NCI-H146 (cell line): ENCODE data around the gene FOSL1.

Experiments used
- DNase-seq: peaks from one replicate; lab custom pipeline; 2025; lab: John Stamatoyannopoulos, UW

FOSL1 gene

DNA sequence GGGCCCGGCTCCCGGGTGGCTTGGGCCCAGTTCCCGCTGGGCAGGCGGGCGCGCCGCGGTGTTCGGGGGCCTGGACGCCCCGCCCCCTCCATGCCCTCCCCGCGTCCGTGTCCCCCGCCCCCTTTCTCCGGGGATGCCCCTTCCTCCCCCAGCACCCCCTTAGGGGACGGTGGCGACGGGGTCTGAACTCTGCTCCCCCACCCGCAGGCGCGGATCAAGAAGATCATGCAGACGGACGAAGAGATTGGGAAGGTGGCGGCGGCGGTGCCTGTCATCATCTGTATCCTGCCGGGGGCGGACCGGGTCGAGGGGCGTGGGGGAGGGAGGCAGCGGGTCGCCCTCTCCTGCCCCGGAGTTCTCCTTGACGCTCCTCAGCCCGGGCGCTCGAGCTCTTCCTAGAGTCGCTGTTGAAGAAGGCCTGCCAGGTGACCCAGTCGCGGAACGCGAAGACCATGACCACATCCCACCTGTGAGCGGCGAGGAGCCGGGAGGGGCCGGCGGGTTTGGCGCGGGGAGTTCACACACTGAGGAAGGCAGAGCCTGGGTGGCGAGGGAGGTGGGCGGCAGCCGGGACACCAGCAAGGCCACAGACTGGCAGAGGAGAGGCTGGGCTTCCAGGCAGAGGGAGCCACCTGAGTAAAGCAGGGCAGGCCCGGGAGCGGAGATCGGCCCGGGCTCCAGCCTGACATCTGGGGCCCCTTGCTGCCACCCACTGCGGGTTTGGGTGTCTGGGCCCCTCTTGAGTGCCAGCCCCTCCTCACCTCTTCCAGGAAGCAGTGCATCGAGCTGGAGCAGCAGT lies 19.6 kb upstream of the FOSL1 start:
- DNase-seq: peak; percentile 54

DNA sequence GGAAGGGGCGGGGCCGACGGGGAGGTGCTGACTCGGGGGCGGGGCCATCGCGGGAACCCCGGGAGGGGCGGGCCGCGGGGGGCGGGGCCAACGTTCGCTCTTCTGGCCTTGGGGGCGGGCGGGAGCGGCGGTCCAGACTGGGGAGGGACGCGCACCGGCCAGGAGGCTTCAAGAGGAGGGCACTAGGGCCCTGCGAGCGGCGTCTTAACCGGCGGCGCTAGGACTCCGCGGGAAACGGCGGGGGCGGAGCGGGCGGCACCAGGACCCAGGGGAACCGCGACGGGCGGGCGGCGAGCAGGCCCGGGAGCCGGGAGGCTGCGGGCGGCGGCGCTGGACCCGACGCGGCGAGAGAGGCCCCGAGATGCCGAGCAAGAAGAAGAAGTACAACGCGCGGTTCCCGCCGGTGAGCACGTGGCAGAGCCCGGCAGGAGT lies 19.0 kb upstream of the FOSL1 start, which contains the start of gene DRAP1:
Gene DRAP1, plus strand, starts transcription at position 286 of the 432 bp plus-strand sequence. Its CDS starts 76 bp downstream, at position 362.
- DNase-seq: peak; percentile 99

DNA sequence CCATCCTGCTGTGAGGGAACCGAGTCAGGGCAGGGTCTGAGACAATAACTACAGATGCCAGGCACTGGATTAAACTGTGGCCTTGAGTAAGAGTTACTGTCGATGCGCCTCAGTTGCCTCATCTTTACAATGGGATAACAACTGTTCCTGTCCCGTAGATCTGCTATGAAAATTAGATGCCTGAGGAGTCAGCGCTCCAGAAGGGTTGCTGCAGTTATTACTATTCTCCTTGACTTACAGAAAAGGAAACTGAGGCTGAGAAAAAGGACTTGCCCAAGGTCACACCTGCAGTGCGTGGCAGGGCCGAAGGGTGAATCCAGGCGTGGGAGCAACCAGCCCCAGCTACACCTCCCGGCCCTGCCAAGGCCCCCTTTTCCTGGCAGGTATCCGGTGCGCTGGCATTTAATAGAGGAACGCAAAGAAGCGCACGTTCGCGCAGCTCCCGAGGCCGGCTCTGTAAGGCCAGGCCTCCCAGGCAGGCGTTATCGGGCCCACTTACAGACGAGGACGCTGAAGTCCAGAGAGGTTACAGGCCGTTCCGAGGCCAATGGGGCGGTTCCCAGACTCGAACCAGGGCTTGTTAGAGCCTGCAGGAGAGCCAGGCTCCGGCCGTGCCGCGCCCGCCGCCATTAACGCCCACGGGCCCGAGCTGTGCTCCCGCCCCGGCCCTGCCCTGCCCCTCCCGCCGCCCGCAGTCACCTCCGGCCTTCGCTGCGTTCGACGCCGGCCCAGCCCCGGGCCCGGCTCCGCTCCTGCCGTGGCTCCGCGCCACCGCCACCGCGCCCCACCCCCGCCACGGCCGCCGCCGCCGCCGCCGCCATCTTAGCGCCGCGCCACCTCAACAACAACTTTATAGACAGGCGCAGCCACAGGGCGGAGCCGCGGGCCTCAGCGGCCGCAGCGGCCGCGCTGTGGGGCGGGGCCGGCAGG lies 18.3 kb upstream of the FOSL1 start, which contains the start of gene C11orf68:
Gene C11orf68, minus strand, starts transcription at position 852 of the 930 bp plus-strand sequence. Its CDS starts 31 bp downstream, at position 821.
- peak; percentile 48 for DNase-seq

DNA sequence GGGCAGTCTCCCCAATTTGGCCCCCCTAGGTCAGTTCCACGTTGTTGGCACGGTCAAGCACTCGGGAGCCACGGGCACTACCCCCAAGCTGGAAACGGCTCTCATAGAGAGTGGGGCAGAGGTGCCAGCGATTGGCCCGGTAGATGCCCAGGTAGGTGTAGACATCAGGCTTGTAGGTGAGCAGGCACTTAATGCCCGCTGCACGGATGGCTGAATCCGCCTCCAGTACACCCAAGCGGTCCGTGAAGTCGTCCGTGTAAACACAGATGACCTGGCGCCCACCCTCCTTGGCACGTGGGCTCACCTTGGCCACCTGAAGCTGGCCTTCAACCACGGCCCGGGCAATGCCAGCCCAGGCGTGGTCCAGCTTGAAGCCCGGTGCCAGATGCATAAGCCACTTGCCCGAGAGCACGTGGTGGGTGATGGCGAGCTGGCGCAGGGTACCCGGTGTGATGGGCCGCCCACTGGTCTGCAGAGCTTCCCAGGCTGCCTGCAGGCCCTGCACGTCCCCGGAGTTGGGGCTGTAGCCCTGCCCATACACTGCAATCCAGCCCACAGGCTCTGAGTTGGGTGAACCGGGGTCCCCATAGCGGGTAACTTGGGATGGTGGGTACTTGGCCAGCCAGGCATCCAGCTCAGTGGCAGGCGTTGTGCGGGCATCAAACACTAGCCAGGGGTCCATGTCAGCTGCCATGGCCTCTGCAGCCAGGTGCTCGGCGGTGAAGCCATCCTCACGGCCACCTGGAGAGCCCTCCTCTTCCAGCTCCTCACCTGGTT lies 17.4 kb upstream of the FOSL1 start:
- no peak for DNase-seq

DNA sequence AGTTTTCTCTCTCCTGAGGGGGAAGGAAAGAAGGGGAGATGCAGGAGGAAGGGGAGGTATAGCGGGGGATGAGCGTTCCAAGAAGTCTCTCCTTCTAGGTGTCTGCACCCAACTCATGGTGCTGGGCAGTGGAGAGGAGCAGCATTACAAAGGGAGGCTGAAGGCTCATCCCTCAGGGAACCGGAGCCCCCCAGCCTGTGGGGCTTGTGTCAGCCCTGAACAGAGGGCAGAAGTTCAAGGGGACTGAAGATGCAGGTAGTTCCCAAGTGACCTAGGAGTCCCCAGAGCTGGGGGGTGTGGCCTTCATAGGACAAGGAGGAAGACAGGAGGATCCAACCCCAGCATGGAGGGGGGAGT lies 16.9 kb upstream of the FOSL1 start:
- no peak for DNase-seq

DNA sequence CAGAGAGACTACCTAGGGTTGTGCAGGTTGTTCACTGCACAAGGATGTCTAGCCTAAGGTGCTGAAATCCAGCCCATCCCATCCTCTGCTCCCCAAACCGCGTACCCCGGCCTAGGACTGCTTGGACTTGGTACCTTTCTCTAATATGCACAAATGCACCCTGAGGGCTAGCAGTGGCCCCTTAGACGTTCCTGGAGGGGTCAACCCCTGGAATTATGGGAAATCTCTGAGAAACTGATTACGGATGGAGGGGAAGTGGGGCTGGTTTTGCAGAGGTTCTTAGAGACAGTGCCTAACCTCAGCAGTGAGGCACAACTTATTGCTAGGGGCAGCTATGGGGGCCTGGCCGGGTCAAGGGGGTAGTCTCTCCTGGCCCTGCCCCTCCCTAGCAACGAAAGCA lies 16.2 kb upstream of the FOSL1 start:
- DNase-seq: no peak

DNA sequence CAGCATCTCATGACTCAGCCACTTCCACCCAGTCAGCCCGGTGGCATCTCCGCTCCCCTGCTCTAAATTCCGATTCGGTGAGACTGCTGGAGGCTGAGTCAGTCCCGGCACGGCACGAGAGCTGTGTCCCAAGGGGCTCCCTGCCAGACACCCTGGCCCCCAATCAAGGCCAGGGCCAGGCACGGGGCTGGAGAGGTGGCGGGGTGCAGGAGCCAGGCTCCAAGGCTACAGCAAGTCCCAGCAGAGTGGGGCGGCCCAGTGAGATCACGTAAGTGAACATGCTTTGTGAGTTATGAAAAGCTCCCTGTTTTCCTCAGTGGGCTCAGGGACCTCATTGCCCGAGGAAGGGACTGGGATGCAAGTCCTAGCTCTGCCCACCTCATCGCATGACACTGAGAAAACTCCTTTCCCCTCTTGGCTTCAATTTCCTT lies 15.6 kb upstream of the FOSL1 start:
- no peak for DNase-seq

DNA sequence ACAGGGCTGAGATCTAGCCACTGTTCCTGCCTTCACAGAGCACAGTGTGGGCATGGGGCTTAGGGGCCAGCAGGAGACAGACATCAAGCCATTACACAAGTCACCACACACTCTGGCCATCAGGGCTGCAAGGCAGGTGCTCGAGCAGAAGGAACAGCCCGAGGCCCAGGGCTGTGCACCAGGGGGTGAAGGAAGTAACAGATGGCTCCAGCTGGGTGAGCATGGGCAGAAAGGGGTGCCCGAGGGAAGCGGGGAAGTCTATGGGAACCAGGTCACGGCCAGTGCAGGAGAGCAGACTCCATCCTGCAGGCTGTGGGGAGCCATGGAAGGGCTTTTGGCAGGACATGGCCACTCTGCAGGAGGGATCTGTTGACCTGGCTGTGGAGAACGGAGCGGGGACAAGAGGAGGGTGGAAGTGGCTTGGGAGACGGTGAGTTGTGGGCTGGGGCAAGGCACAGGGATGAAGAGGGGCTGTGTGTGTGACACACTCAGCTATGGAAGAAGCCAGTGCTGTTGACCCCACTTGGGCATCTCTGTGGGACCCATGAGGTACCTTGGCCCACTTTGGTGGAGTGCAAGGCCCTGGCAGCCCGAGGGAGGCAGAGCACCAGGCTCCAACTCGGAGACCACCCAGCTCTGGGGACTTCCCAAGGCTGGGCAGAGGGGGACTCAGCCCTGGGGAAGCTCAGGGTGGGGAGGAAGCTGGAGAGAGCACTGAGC lies 15.1 kb upstream of the FOSL1 start:
- no peak for DNase-seq

DNA sequence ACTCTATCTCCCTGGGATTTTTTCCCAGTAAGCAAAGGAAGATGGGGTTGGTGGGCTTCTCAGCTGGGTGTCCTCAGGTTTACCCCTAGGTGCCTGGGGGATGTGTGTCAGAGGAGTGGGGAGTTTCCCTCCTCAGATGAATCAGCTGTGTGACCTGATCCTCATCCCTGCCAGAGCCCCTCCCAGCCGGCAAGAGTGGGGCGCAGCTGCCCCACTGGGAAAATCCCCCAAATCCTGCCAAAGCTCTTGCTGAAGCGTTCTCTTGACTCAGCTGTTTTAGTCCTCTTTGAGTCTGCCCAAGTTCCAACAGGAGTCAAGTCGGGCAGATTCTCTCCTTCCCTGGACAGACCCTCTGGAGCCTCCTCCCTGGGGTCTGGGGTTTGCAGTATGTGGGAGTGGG lies 12.7 kb upstream of the FOSL1 start:
- DNase-seq: no peak

DNA sequence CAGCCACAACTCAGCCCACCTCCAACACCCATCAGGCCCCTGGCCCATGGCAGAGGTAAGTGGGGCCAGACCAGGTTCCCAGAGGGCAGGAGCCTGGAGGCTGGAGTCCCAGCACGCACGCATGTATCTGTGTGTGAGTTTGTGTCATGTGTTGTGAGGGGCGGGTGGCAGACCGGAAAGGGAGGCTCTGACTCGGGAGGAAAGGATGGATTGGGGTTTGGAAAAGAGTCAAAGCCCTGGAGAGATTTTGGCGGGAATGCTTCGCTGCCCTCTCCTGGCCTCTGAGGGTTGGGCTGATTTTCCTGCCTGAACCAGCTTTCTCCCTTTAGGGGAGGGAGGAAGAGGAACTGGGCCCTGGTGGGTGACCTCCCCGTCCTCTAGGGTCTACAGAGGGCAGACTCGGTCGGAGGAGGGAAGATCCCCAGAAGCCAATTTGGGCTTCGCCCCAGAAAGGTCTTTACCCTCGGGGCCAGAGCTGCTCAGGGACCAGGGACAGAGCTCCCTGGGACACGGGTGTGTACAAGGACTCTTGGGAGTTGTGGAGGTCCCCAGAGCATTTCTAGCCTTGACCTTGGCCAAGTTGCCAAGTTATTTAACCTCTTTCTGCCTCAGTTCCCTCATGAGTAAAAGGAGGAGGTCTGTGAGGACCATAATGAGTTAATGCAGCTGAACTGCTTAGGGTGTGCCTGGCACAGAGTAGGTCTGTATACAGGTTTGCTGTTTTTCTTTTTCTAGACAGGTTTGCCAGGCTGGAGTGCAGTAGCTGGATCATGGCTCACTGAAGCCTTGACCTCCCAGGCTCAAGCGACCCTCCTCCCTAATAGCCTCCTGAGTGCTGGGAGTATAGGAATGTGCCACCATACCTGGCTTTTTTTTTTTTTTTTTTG lies 11.7 kb upstream of the FOSL1 start:
- peak; percentile 55 for DNase-seq

DNA sequence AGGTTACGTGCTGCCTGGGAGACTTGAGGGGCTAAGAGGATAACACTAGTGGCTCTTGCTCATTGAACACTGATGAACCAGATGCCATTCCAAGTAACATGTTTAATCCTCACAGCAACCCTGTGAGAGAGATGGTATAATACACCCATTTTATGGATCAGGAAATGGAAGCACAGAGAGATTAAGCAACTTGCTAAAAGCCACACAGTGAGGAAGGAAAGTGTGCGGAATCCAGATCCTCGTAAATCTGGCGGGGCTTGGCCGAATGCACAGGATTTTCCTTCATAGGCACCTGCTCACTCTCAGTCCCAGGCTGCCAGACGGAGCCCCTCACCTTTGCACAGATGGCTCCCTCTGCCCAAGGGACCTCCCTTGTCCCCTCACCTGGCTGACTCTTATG lies 7.7 kb upstream of the FOSL1 start:
- DNase-seq: no peak

DNA sequence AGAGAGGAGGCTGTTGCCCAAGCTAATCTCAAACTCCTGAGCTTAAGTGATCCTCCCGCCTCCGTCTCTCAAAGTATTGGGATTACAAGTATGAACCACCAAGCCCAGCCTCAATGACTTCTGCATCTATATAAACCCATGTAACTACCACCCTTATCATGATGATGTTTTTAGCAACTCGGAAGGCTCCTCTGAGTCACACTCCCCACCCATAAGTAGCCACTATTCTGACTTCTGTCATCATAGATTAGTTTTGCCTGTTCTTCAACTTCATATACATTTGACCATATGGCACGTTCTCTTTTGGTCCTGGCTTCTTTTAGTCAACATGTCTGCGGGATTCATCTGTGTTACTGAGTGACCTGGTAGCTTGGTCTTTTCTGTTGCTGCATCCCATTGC lies 6.4 kb upstream of the FOSL1 start:
- DNase-seq: no peak

DNA sequence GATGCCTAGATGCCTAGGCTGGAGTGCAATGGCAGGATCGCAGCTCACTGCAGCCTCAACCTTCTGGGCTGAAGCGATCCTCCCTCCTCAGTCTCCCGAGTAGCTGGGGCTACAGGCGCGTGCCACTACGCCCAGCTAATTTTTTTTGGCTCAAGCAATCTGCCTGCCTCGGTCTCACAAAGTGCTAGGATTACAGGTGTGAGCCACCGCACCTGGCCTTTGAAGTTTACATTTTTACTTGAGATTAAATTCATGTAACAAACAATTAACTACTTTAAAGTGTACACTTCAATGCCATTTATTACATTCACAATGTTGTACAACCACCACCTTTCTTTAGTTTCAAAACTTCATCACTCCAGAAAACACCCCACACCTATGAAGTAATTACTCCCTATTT lies 3.5 kb upstream of the FOSL1 start:
- DNase-seq: no peak

DNA sequence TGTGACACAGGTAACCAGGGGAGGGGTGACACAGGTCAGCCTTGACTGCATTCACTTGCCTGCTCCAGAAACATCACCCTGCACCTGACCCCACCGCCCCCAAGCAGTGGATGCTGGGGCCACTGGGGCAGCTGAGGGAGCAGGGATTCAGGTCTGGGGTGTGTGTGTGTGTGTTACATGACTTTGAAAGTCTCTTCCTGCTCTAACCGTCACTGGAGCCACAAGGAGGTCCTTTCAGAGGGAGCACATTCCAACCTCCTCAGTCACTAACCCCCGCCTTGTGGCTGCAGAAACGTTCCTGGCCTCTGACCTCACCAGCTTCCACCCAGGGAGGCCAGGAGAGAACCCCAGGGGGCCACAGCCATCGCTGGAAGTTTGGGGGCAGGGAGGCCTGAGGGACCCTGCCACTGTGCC lies 2.9 kb upstream of the FOSL1 start:
- no peak for DNase-seq

DNA sequence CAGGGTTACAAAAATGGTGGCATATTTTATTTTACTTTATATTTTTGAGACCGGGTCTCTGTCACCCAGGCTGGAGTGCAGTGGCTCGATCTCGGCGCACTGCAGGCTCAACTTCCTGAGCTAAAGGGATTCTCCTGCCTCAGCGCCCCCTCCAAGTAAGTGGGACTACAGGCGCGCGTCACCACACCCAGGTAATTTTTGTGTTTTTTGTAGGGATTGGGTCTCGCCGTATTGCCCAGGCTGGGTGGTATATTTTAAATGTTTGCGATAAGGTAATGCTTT lies 652 bp upstream of the FOSL1 start:
- DNase-seq: no peak

DNA sequence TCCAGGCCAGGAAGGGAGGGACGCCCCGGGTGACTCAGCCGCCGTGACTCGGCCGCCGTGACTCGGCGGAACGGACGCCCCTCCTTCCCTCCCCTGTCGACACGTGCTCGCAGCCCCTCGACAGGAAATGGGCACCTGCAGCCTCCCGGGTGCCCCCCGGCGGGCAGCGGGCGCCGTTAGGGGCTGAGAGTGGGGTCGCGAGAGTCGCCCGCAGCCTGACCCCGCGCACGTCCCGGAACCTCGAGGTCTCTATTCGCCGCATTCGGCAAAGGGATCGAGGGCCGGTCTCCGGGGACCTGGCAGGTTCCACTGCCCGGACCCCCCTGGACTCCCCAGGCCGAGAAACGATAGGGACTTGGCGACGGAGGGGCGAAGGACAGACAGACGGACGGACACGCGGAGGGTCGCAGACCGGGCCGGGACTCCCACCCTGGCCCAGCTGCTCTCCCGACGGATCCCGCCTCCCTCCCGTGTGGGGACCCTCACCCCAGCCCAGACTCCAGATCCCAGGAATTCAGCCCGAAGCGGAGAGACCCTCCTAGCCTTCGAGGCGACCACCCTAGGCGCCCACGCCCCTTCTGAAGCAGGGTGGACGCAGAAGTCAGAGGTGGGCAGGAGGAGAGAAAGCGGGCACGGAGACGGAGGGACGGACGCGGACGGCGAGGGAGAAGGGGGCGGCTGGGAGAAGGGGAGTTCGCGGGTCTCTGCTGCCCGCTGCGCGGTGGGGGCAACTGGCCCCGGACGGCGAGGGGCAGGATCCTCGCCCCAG lies 648 bp downstream of the FOSL1 start:
- DNase-seq: no peak

DNA sequence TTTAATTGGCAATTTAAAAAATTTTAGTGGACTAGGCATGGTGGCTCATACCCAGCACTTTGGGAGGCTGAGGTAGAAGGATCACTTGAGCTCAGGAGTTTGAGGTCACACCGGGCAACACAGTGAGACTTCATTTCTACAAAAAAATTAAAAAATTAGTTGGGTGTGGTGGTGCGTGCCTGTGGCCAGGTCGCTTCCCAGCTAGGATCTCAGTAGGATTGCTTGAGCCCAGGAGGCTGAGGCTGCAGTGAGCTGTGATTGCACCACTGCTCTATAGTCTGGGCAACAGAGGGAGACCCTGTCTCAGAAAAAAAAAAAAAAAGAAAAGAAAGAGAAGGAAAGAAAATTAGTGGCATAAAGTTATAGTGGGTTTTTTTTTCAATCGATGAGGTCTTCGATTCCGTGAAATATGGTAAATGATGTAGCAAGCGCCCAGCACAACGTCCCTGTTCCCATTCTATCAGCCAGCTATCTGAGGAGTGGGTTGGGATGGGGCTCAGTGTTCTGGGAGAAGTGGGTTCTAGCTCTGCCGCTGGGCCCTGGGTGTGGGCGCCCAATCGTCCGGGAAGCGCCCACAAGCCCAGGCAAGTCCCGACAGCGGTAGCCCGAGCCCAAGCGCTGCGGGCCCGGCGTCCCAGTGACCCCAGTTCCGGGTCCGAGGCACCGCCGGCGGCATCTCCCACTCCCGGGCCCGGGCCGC lies 1.4 kb downstream of the FOSL1 start:
- no peak for DNase-seq

DNA sequence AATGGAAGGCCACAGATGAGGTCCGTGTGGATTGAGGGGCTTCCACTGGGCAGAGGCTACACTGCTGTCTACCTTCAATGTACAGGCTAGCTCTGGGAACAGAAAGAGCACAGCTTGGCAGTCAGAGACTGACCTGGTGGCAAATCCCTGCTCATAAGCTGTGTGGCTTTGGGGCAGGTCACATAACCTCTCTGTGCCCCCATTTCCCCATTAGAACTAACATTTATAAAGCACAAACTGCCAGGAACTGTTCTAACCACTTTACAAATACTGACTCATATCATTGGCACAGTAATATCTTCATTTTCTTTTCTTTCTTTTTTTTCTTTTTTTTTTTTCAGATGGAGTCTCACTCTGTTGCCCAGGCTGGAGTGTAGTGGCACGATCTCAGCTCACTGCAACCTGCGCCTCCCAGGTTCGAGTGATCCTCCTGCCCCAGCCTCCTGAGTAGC lies 3.1 kb downstream of the FOSL1 start:
- DNase-seq: no peak
